Activated effector memory CD4-positive, alpha-beta T cell treated with Interleukin-2 at 50 U/mL for 16 hours (primary cell): ENCODE measurements around the gene PIK3AP1.
"Not testable (repeated sequence)": the region's sequence is repeated elsewhere in the genome, so short reads cannot be mapped to it uniquely, and the experiment has no call there.

Experiments used
- DNase-seq: peaks from one replicate; pipeline ENCODE4 v3.0.0-alpha.2; 2020

PIK3AP1 gene

GRCh38 chr10:96719850-96720421 lies 378 bp downstream of the PIK3AP1 start:
- peak; percentile 17 for DNase-seq

- no peak for DNase-seq
Measured at GRCh38 chr10:96719200-96719599, 1.1 kb downstream of the PIK3AP1 start.

GRCh38 chr10:96718304-96718990 lies 1.9 kb downstream of the PIK3AP1 start:
- no peak for DNase-seq

GRCh38 chr10:96716390-96716789 lies 3.9 kb downstream of the PIK3AP1 start:
- DNase-seq: no peak

GRCh38 chr10:96714746-96715255 lies 5.5 kb downstream of the PIK3AP1 start:
- DNase-seq: no peak

GRCh38 chr10:96714031-96714590 lies 6.2 kb downstream of the PIK3AP1 start:
- DNase-seq: no peak

GRCh38 chr10:96712662-96713271 lies 7.5 kb downstream of the PIK3AP1 start:
- no peak for DNase-seq

- no peak for DNase-seq
Measured at GRCh38 chr10:96711048-96711728, 9.1 kb downstream of the PIK3AP1 start.

GRCh38 chr10:96709525-96709924 lies 10.8 kb downstream of the PIK3AP1 start:
- no peak for DNase-seq

GRCh38 chr10:96708996-96709395 lies 11.3 kb downstream of the PIK3AP1 start:
- no peak for DNase-seq

GRCh38 chr10:96708456-96708855 lies 11.9 kb downstream of the PIK3AP1 start:
- DNase-seq: no peak

- no peak for DNase-seq
Measured at GRCh38 chr10:96706331-96706853, 13.9 kb downstream of the PIK3AP1 start.

- no peak for DNase-seq
Measured at GRCh38 chr10:96705134-96705533, 15.2 kb downstream of the PIK3AP1 start.

GRCh38 chr10:96704563-96704962 lies 15.8 kb downstream of the PIK3AP1 start:
- no peak for DNase-seq

- no peak for DNase-seq
Measured at GRCh38 chr10:96703358-96703757, 17.0 kb downstream of the PIK3AP1 start.

GRCh38 chr10:96701265-96701664 lies 19.0 kb downstream of the PIK3AP1 start:
- DNase-seq: no peak

GRCh38 chr10:96700374-96701099 lies 19.8 kb downstream of the PIK3AP1 start:
- DNase-seq: no peak

GRCh38 chr10:96699613-96700012 lies 20.7 kb downstream of the PIK3AP1 start:
- no peak for DNase-seq

- not testable (repeated sequence) for DNase-seq
Measured at GRCh38 chr10:96698305-96698704, 22.0 kb downstream of the PIK3AP1 start.

GRCh38 chr10:96697438-96697837 lies 22.9 kb downstream of the PIK3AP1 start:
- no peak for DNase-seq

- no peak for DNase-seq
Measured at GRCh38 chr10:96696845-96697425, 23.4 kb downstream of the PIK3AP1 start.
